HEK293 (cell line): ENCODE data around the gene CXCL3.

ENCODE experiments used
- CTCF ChIA-PET: fragments of 350-600 bp; formaldehyde crosslinking; extraction: SDS; loops from one replicate; lab custom pipeline; 2021; ENCODE audit warnings: antibody characterized with exemption; lab: Yijun Ruan, JAX
- POLR2A ChIA-PET: fragments of 300-600 bp; formaldehyde crosslinking; extraction: SDS; loops from one replicate; lab custom pipeline; 2020; ENCODE audit warnings: antibody characterized with exemption, inconsistent platforms; lab: Yijun Ruan, JAX
- H3K27ac ChIP-seq: fragments of 200-500 bp; sonication (Bioruptor generic); 2 replicates; pipeline ENCODE4 v1.5.1; 2014; ENCODE audit warnings: low read depth, low read length, control low read depth, inconsistent platforms; ENCODE audit errors: extremely low read depth
- H3K36me3 ChIP-seq, 2 experiments: fragments of 200-500 bp in 1 of 2; sonication (Bioruptor generic) in 1 of 2; 1 replicate in 1 of 2; 2 replicates in 1 of 2; pipeline ENCODE4 v1.5.1; 2014 to 2017; ENCODE audit warnings: inconsistent platforms in 2 of 2, low read length in 2 of 2; ENCODE audit not compliant: control insufficient read depth in 2 of 2, insufficient read depth in 1 of 2
- H3K4me1 ChIP-seq: fragments of 200-500 bp; sonication (Bioruptor generic); 2 replicates; pipeline ENCODE4 v1.5.1; 2014; ENCODE audit warnings: mild to moderate bottlenecking, low read length, inconsistent platforms; ENCODE audit not compliant: control insufficient read depth, insufficient read depth
- H3K4me3 ChIP-seq: 2 replicates; pipeline ENCODE4 v1.5.1; 2011; ENCODE audit warnings: low read depth, mild to moderate bottlenecking, control low read depth, low read length, moderate library complexity
- H3K9me3 ChIP-seq: fragments of 200-500 bp; sonication (Bioruptor generic); 2 replicates; pipeline ENCODE4 v1.5.1; 2014; ENCODE audit warnings: low read depth, low read length, inconsistent platforms; ENCODE audit not compliant: control insufficient read depth, insufficient read depth
- ATF2 ChIP-seq: fragments of 450-650 bp; formaldehyde crosslinking; IDR thresholded peaks from 2 replicates; pipeline ENCODE4 v1.5.1; 2016; ENCODE audit warnings: missing biosample characterization, missing genetic modification characterization, low read depth
- GFI1B ChIP-seq: fragments of 450-650 bp; formaldehyde crosslinking; IDR thresholded peaks from 2 replicates; pipeline ENCODE4 v1.5.1; 2016; ENCODE audit warnings: missing biosample characterization, missing genetic modification characterization
- HIC1 ChIP-seq: fragments of 450-650 bp; formaldehyde crosslinking; IDR thresholded peaks from 2 replicates; pipeline ENCODE4 v1.5.1; 2016; ENCODE audit warnings: missing biosample characterization, missing genetic modification characterization
- INSM2 ChIP-seq: fragments of 450-650 bp; formaldehyde crosslinking; IDR thresholded peaks from 2 replicates; pipeline ENCODE4 v1.5.1; 2016; ENCODE audit warnings: missing biosample characterization, missing genetic modification characterization
- REST ChIP-seq: fragments of 450-650 bp; formaldehyde crosslinking; IDR thresholded peaks from 2 replicates; pipeline ENCODE4 v1.5.1; 2016; ENCODE audit warnings: missing biosample characterization, missing genetic modification characterization
- SCRT2 ChIP-seq: fragments of 450-650 bp; formaldehyde crosslinking; IDR thresholded peaks from 2 replicates; pipeline ENCODE4 v1.5.1; 2016; ENCODE audit warnings: missing biosample characterization, missing genetic modification characterization
- WT1 ChIP-seq: fragments of 450-650 bp; formaldehyde crosslinking; IDR thresholded peaks from 2 replicates; pipeline ENCODE4 v1.5.1; 2016; ENCODE audit warnings: missing biosample characterization, missing genetic modification characterization
- ZBTB1 ChIP-seq: fragments of 450-650 bp; formaldehyde crosslinking; IDR thresholded peaks from 2 replicates; pipeline ENCODE4 v1.5.1; 2016; ENCODE audit warnings: missing biosample characterization, missing genetic modification characterization
- ZBTB6 ChIP-seq: fragments of 450-650 bp; formaldehyde crosslinking; IDR thresholded peaks from 2 replicates; pipeline ENCODE4 v1.5.1; 2017; ENCODE audit warnings: missing biosample characterization, missing genetic modification characterization
- ZFP41 ChIP-seq: fragments of 450-650 bp; formaldehyde crosslinking; IDR thresholded peaks from 2 replicates; pipeline ENCODE4 v1.5.1; 2016; ENCODE audit warnings: missing biosample characterization, missing genetic modification characterization, borderline replicate concordance
- ZFP69B ChIP-seq: fragments of 450-650 bp; formaldehyde crosslinking; IDR thresholded peaks from 2 replicates; pipeline ENCODE4 v1.5.1; 2016; ENCODE audit warnings: missing biosample characterization, missing genetic modification characterization
- ZNF174 ChIP-seq: fragments of 450-650 bp; formaldehyde crosslinking; IDR thresholded peaks from 2 replicates; pipeline ENCODE4 v1.5.0; 2017; ENCODE audit warnings: missing biosample characterization, mild to moderate bottlenecking, missing genetic modification characterization
- ZNF239 ChIP-seq: fragments of 450-650 bp; formaldehyde crosslinking; IDR thresholded peaks from 2 replicates; pipeline ENCODE4 v1.5.1; 2016; ENCODE audit warnings: missing biosample characterization, missing genetic modification characterization
- ZNF366 ChIP-seq: fragments of 450-650 bp; formaldehyde crosslinking; conservative IDR thresholded peaks from 2 replicates; pipeline ENCODE4 v1.5.1; 2016; ENCODE audit warnings: missing biosample characterization, missing genetic modification characterization
- ZNF501 ChIP-seq: fragments of 450-650 bp; formaldehyde crosslinking; IDR thresholded peaks from 2 replicates; pipeline ENCODE4 v1.5.1; 2016; ENCODE audit warnings: missing biosample characterization, missing genetic modification characterization
- ZNF521 ChIP-seq: fragments of 450-650 bp; formaldehyde crosslinking; IDR thresholded peaks from 2 replicates; pipeline ENCODE4 v1.5.1; 2017; ENCODE audit warnings: missing biosample characterization, mild to moderate bottlenecking, missing genetic modification characterization
- ZNF596 ChIP-seq: fragments of 450-650 bp; IDR thresholded peaks from 2 replicates; pipeline ENCODE4 v1.5.0; 2018; ENCODE audit warnings: missing biosample characterization, mild to moderate bottlenecking, missing genetic modification characterization, moderate library complexity
- ZNF621 ChIP-seq: fragments of 450-650 bp; formaldehyde crosslinking; IDR thresholded peaks from 2 replicates; pipeline ENCODE4 v1.5.1; 2017; ENCODE audit warnings: missing biosample characterization, missing genetic modification characterization
- ZNF704 ChIP-seq: fragments of 450-650 bp; formaldehyde crosslinking; IDR thresholded peaks from 2 replicates; pipeline ENCODE4 v1.5.1; 2016; ENCODE audit warnings: missing biosample characterization, missing genetic modification characterization
- ZNF707 ChIP-seq: fragments of 450-650 bp; formaldehyde crosslinking; IDR thresholded peaks from 2 replicates; pipeline ENCODE4 v1.5.1; 2016; ENCODE audit warnings: missing biosample characterization, missing genetic modification characterization
- ZNF768 ChIP-seq: fragments of 450-650 bp; formaldehyde crosslinking; IDR thresholded peaks from 2 replicates; pipeline ENCODE4 v1.5.1; 2018; ENCODE audit warnings: missing biosample characterization, mild to moderate bottlenecking, missing genetic modification characterization

Gene CXCL3

GRCh38 chr4:74028504-74028903, 10.0 kb downstream of the CXCL3 start:
- POLR2A ChIA-PET: no interaction called here
- Histone ChIP-seq H3K4me1 (no peaks in the 10 kb centered on the region), H3K9me3 (no peaks in the 10 kb centered on the region), H3K4me3 (no peak overlapping the region), H3K27ac (no peak overlapping the region), H3K36me3 (no peaks in the 10 kb centered on the region)
- CTCF ChIA-PET: interaction anchor here (0.6 to 1.3 kb wide), 2 partner anchors 10 to 370 kb away, joined by 3 read pairs; partner anchors contain the start of gene CXCL3
- TF ChIP-seq ZNF768 (tag by site-specific recombination): no peak
- TF ChIP-seq WT1: no peak

- no peaks in the 10 kb centered on the region for H3K36me3 ChIP-seq
- no peak overlapping the region for H3K27ac ChIP-seq
- H3K4me1 ChIP-seq: no peaks in the 10 kb centered on the region
- no peak overlapping the region for H3K4me3 ChIP-seq
- TF ChIP-seq ZNF174 (tag by site-specific recombination) (no peak), INSM2 (no peak), ZFP41 (tag by site-specific recombination) (no peak), ZNF501 (no peak), SCRT2 (tag by site-specific recombination) (no peak), ZBTB6 (tag by site-specific recombination) (no peak), GFI1B (tag by site-specific recombination) (no peak), ATF2 (tag by site-specific recombination) (no peak), ZNF621 (tag by site-specific recombination) (no peak), ZBTB1 (tag by site-specific recombination) (no peak)
- CTCF ChIA-PET: interaction anchor here (0.6 kb wide), 1 partner anchor 227 kb away, joined by 3 read pairs; no protein-coding TSS in a partner anchor
- no peaks in the 10 kb centered on the region for H3K9me3 ChIP-seq
- POLR2A ChIA-PET: no interaction called here
These were observed 14.8 kb downstream of the CXCL3 start for GRCh38 chr4:74023709-74024108.

- no peak overlapping the region for H3K4me3 ChIP-seq
- no peak overlapping the region for H3K27ac ChIP-seq
- H3K9me3 ChIP-seq: no peaks in the 10 kb centered on the region
- H3K4me1 ChIP-seq: no peaks in the 10 kb centered on the region
- H3K36me3 ChIP-seq: no peaks in the 10 kb centered on the region
- CTCF ChIA-PET: interaction anchor here (0.6 kb wide), 1 partner anchor 40 kb away, joined by 3 read pairs; the partner anchor contains the start of gene PF4
- POLR2A ChIA-PET: no interaction called here
- no peak for TF ChIP-seq ZNF704 (tag by site-specific recombination)
- no peak for TF ChIP-seq ZNF707
- TF ChIP-seq ZFP69B (tag by site-specific recombination): no peak
- TF ChIP-seq REST (tag by site-specific recombination): no peak
- no peak for TF ChIP-seq ZNF366 (tag by site-specific recombination)
- TF ChIP-seq HIC1 (tag by site-specific recombination): no peak
- no peak for TF ChIP-seq ZNF239 (tag by site-specific recombination)
- TF ChIP-seq ZNF521: no peak
- no peak for TF ChIP-seq ZNF596 (tag by site-specific recombination)
These were observed 16.9 kb downstream of the CXCL3 start for GRCh38 chr4:74021601-74022000.
